HG03139 (cell line): ENCODE data around the gene COL25A1.
"Not testable (repeated sequence)": the region's sequence is repeated elsewhere in the genome, so short reads cannot be mapped to it uniquely, and the experiment has no call there.

Experiments
- ATAC-seq: cut with Tn5 transposase; IDR thresholded peaks from one replicate; pipeline ENCODE4 v1.9.1; 2021; ENCODE audit not compliant: unreplicated experiment

The COL25A1 gene

DNA sequence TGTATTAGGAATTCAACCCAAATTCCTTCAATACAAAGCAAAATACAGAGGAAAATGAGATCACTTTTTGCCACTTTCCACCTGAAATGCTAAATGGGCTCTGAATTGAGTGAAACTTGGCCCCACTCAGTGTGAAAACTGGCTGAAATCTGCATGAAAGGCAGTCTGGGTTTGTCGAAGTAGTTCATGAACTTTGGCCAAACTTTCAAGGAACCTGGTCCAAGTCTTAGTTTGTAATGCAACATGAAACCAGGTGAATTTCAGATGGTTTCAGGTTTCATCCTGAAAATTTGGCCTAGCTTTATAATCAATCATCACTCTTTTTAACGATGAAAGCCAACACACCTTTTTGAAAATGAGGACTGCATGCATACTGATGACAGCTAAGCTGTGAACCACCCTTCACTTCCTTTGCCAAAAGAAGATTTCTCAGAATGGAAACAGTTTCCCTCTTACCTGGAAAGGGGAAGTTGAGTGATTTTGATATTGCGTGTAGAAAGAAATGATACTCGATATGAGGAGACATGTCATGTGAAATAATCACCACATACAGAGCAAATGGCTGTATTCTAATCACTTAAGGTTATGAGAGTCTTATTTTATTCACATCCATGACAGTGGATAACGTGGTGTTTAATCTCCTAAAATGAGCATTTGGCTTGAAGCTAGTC lies 329.7 kb downstream of the COL25A1 start:
- no peak for ATAC-seq

DNA sequence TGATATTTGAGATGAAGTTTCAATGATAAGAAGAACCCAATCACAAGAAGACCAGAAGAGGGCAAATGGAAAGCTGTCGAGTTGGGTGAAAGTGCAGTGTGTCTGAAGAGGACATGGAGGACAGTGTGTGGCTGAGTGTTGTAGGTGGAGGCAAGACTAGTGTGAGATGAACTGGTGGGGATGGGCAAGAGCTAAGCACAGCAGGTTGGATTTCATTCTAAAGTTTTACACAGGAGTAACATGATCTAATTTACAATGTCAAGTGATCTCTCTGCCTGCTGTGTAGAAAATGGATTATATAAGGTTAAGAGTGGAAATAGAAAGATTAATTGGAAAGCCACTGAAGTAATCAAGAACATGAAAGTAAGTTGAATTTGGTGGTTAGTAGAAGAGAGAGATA lies 331.0 kb downstream of the COL25A1 start:
- no peak for ATAC-seq

DNA sequence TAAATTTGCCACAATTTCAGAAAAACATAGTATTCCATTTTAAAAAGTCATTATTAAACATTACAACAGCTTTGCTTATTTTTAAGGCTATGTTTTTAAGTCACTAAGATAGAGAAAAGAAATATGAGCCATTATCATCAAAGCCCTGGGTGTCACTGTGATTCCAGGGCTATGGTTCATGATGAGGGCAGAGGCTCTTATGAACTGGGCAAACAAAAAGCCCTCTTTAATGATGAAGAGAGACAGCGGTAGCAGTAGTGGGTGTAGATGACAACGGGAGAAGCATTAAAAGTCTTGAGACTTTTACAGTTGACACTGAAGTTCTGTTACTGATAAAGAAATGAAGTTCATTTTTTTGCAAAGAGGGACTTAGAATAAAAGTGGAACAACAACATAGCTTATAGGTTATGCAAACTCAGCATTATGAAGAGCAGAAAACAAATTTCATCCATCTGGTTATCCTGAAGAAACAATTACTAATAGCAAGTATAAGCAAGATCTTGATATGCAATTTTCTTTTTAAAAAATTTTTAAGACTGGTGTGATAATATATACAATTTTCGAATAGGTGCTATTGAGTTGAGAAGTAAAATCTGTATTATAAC lies 336.9 kb downstream of the COL25A1 start:
- ATAC-seq: no peak

DNA sequence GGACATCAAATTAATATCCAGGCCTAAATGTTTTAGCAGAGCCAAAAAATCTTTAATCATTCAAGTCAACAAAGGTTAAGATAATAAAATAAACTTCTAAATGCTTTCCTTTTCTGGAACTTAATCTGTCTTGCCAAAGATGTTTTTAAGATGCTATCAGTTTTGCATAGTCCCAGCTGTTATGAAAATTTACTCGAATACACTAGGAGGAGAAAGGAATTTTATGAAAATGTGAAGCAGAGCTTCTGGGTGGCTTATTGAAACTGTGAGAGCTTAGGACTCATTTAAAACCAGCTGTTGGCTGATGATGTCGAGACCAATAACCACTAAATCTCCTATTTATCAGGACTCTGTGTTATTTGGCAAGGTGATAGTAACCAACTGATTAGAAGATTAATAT lies 337.4 kb downstream of the COL25A1 start:
- no peak for ATAC-seq

DNA sequence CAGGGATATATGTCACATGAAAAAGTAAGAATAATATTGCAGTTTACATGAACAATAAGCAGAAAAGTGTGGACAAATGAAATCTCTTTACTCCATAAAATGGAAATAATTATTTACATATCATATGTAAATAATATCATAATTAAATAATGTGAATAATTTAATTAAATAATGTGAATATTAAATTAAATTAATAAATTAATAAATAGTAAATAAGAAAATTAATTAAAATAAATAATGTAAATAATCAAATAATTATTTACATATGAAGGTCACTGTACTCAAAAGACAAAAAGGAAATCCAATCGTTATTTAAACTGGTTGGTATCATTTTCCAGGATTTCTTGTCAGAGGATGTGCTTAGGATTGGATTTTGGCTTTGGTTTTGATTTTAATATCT lies 338.5 kb downstream of the COL25A1 start:
- ATAC-seq: no peak

DNA sequence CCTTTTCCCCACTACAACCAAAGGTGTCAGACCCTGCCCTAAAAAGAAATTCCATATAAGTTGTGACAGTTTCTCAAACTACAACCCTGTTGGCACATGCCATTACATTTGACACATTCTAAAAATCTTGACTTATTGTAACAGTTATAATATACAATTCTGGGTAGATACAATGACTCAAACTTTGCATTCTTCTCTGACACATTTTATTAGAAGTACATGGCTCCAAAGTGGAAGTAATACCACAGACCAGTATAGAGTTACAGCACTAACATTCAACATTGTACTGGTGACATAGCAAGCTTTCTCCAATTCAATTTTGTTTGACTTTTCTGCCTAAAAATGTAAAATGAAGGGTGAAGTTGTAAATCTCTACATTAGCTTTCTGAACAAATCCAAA lies 343.0 kb downstream of the COL25A1 start:
- no peak for ATAC-seq

DNA sequence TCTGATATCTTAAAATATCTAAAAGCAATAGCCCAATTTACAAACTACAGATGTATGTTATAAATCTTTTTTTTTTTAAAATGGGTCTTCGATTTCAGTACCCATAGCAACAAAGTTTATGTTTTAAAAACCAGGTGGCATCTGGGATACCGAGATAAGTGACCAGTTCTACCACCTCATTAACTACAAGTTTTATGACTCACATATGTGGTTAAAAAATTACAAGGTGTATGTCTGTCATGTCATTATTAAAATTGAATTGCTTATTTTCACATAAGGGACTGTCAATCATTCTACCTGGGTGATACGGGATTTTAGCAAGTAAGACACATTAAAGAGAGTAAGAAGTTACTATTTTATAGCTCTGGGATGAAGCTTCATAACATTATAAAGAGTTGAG lies 347.6 kb downstream of the COL25A1 start:
- no peak for ATAC-seq

DNA sequence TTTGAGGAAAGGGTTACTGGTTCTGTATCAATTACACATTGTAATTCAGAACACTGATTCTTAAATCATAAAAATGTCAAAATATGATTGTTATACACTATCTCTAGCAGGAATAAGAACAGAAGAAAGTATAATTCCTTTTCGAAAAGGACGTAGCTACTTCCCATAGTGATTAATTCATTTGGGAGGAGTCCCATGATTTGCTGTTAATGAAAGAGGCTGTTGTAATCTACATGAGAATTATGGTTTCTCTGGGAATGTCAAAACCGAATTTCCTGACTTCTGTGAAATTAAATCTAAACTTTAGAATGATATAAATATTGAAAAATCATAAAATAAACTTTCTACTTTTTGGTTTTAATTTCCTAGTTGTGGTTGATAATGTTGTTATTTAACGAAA lies 348.5 kb downstream of the COL25A1 start:
- ATAC-seq: no peak

DNA sequence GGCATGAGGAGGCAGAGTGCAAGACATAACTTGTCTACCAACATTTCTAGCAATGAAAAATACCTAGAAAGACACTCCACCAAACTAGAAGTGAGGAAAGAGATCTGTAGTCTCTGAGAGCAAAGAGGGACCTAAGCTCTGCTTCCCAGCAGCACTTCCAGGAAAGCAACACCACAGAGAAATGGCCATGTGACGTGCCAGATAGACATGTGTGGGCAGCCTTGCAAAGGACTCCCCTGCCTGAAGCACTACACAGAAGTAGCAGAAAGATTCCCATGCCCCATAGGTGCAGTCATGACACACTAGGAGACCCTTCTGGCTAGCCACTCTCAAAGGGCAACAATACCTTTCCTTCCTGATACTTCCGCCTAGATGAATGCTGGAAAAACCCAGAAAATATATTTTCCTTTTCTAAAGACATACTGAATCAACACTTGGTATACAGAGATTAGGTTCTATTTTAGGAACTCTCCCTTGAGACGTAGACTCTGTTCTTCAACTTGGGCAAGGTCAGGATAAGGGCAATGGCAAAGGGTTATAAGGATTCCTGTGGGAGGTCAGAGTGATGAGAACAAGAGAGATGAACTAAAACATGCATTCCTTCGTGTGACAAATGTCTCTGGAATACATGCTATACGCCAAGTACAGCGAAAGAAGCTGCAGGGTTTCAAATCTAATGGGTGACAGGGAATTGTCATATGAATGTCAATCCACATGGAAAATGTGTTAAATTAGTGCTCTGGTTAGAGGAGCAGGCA lies 352.1 kb downstream of the COL25A1 start:
- ATAC-seq: no peak

DNA sequence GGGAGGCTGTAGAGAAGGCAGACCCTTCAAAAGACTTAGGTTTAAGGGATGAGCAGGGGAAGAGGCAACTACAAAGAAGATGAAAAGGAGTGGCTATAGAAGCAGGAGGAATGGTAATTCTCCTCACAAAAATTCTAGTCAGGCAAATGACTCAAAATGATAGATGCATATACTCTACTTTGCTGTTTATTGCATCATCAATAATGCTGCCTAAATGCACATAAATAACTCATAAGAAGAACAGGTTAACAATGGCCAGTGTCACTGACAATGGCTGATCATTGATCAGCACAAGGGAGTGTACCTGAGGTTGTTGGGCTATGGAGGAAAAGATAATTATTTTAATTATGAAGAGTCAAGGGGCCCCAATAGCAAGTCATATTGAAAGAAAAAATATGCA lies 354.9 kb downstream of the COL25A1 start:
- no peak for ATAC-seq

DNA sequence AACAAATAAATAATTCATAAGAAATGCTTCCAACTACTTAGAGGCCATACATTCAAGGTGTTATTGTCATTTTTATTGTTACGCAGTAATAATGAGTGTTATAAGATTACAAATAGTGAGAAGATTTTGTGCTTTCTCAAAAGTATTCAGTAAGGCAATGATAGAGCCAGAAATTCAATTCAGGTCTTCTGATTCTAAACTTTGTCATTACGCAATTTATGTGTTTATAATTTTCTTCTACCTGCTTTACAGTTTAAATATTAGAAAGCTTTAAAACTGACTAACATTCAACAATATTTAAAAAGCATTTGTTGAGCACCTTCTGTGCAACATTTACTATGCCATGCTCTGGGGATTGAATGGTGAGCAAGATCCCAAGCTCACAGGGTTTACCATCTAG lies 356.2 kb downstream of the COL25A1 start:
- no peak for ATAC-seq

DNA sequence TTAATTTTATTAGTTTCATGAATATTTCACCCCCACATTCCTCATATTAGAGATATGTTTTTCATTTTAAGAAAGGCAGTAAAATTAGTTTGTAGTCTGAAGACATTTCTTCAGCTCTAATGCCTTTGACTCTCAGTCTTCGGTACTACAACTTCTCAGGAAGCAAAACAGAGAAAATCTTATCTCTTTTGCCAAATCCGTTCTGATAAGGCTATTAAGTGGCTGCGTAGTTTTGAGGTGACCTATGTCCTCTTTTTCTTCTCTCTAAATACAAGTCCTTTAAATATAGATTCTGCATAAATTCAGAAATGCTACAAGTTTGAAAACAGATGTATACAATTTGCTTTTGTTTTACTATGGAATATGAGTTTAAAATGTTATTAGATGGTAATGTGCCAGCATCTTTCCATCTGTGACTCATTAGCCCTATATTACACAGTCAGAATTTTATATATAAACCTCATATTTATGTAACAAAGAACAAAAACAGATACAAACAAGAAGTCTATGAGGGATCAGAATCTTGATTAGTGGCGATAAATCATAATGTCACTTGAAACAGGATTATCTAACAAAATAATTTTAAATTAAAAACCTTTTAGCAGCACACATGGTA lies 358.4 kb downstream of the COL25A1 start:
- no peak for ATAC-seq

DNA sequence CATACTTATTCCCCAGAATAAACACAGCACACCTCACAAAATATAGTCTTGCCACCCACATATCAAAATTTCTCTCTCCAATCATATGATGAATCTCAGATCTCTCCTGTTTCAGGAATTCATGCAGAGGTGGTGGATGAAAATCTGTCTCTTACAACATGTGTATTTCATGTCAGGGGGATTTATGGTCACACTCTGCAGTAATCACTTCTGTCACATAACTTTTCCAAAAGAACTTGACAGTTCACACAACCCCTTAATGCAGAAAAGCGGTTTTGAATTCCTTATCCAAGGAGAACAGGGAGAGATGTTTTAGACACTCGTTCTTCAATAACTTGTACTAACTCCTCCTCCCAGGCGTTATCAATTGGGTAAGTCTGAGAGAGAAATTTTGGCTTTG lies 359.1 kb downstream of the COL25A1 start:
- no peak for ATAC-seq

DNA sequence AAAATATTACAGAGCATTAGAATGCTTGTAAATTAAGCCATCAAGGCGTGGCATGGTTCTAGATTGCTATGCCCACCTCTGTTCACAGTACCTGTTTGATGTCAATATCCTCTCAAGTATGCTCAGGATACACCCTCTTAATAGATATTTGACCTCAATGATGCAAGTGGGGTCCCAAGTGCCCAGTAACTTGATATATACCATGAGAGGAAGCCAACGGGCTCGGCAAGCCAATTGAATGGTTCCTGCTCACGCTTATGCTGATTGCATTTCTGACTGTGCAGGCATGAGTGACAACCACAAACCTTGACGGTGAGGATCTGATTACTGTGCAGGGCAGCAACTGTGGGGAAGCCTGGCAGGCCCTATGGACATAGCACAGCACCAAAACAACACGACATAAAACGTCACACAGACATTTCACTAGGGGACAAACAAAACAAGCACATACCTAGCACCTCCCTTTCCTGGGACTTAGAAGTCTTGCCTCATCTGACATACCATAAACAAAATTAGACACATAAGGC lies 360.5 kb downstream of the COL25A1 start:
- ATAC-seq: no peak

DNA sequence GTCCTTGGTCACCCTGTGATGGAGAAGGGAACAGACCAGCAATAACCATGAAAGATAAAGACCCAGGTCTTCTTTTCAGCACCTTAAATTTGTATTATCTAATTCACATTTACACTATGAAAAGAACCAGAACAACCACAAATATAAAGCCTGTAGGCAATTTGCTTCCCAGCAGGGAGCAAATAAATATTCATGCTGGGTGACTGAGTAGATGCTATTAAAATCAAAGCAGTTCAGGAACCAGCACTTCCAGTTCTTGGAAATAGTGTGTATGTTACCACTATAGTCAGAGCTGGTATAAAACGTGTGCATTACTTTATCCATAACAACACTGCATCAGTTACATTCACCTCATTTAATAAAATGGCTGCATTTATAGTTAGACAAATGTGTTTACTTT lies 361.8 kb downstream of the COL25A1 start:
- ATAC-seq: no peak

DNA sequence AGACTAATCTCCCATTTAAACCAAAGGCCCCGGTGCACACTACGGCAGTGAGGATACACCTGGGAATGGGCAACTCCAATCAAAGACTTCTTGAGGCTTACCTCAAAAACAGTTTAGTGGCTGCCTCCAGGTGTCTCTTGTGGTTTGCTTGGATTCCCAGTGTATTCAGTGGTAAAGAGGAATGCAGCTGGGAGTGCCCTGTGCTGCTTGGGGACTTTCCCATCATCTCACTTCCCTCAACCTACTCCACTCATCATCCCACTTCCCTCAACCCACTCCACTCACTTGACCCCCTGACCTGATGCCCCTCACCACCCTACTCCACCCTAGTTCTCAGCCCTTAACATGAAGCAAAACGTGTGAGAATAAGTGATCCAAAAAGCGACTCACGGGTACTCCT lies 362.3 kb downstream of the COL25A1 start:
- ATAC-seq: no peak

DNA sequence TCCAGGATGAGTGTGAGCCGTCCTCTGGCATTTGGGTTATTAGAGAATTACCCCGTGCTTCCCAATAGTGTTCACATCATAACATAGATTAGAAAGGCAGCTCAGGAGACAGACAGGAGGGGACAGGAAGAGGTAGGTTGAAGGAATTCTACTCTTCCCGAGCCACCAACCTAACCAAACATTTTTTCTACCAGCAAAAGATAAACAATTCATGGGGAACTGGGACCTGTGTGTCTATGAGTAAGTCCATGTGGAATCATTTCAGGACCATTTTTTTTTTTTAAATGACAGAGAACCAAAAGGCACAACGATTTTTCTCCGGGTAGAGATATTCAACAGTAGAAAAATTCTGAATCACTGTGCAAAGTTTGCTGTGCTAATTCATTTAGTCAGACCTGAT lies 365.4 kb downstream of the COL25A1 start:
- no peak for ATAC-seq

DNA sequence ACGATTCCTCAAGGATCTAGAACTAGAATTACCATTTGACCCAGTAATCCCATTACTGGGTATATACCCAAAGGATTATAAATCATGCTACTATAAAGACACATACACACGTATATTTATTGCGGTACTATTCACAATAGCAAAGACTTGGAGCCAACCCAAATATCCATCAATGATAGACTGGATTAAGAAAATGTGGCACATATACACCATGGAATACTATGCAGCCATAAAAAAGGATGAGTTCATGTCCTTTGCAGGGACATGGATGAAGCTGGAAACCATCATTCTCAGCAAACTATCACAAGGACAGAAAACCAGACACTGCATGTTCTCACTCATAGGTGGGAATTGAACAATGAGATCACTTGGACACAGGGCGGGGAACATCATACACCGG lies 368.5 kb downstream of the COL25A1 start:
- not testable (repeated sequence) for ATAC-seq

DNA sequence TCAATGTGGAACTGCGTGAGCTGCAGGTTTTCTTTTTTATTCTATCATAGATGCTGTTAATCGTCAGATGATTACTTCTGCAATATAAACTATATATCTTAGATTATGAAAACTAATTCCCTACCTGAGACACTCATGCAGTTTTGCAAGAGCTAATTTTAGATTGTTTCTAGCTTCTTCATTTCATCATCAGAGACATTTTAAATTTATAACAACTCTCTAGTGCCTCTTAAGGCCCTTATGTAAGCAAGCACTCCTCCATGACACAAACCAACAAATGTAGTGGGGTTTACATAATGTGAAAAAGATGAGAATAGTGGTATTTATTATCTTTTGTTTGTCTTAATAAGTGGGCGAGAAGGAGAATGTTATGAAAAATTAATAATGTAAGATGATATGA lies 369.4 kb downstream of the COL25A1 start:
- ATAC-seq: no peak

DNA sequence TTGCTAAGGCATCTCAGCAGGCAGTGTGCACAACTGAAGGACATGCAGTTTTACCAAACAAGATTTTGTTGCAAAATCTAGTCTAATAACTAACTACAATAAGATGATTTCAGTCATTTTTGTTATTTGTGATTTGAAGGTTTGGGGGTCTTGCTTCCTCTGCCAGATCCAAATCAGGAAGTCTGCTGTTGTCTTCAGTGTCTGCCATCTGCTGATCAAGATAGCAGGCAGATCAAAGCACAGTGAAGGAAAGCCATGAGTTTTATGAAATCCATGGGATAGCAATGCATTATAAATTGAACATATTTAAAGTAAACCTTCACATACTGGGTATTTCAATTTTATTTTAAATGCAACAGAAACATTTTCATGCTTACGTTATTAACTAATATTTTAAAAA lies 370.5 kb downstream of the COL25A1 start:
- ATAC-seq: no peak

DNA sequence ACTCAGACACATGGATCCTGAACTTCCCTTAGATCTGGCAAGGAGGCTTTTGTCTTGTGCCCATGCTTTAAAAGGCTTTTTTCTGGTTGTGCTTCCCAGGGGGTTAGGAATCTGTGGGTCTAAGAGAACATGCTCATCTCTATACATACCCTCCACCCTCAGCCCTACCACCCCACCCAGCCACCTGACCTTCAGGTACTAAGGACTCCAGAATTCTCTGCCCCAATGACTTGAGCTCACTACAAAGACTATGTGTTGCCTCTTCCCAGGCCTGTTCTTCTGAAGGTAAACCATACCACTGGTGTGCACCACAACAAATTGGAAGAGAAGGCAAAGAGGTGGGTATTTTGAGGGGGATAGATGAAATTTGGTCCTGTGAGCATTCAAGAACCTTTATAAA lies 372.3 kb downstream of the COL25A1 start:
- ATAC-seq: no peak

DNA sequence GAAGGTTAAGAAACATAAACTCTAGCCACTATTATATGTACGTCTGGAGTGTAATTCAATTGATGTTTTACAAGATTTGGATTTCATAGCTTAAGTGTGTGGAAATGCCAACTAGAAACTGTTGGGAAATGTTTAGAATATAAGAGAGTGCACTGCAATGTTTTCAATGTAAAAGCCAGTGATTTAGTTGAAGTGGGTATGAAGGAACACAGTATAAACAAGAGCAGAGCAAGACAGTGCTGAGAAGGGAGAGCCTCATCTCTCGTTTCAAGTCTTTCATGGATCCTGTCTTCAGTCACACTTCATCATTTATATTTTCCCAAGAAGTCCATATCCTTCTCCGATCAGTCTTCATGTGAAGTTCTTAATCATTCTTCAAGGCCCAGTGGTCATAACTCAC lies 375.7 kb downstream of the COL25A1 start:
- ATAC-seq: no peak
